SH-SY5Y (cell line): ENCODE measurements around the gene HS3ST2.

Experiments
- GATA2 ChIP-seq: IDR thresholded peaks from 2 replicates; pipeline ENCODE4 v1.6.1; 2011; ENCODE audit warnings: mild to moderate bottlenecking, low read depth, low read length
- GATA3 ChIP-seq: IDR thresholded peaks from 2 replicates; pipeline ENCODE4 v1.6.1; 2011; ENCODE audit warnings: low read depth, mild to moderate bottlenecking, low read length, moderate library complexity

- TF ChIP-seq GATA2: no peak
- TF ChIP-seq GATA3: no peak
These were observed 29.2 kb upstream of the HS3ST2 start for GRCh38 chr16:22784690-22785214.
